OCI-LY7 (cell line): ENCODE results near the gene ZNF700. TPM values are rescaled to one million over a fixed set of nuclear protein-coding genes. Genes with fewer than 3 reads are reported as not detected.

Source experiments
- BruUV-seq: library from RNA; stranded (reverse); fragments of 400-500 nt; replicated peaks from 2 replicates; lab custom pipeline; 2021; lab: Mats Ljungman, UMichigan
- CTCF ChIA-PET: fragments of 300-600 bp; sonication (Branson Sonifier 250); formaldehyde crosslinking; loops from one replicate; lab custom pipeline; 2022; ENCODE audit warnings: antibody characterized with exemption; ENCODE audit not compliant: unreplicated experiment; lab: Charles Lee
- POLR2A ChIA-PET: fragments of 300-600 bp; sonication (Branson Sonifier 250); formaldehyde crosslinking; loops from one replicate; lab custom pipeline; 2022; ENCODE audit warnings: antibody characterized with exemption; lab: Charles Lee
- DNase-seq: peaks from one replicate; pipeline ENCODE4 v3.0.0-alpha.2; 2015; ENCODE audit warnings: low spot score
- H2AFZ ChIP-seq: fragments of 200-600 bp; sonication (generic), shearing (Covaris generic); 2 replicates; pipeline ENCODE4 v1.6.1; 2014; ENCODE audit warnings: mild to moderate bottlenecking, antibody characterized with exemption, low read length, moderate library complexity
- H3K27ac ChIP-seq: fragments of 200-600 bp; sonication (generic); 2 replicates; pipeline ENCODE4 v1.5.1; 2014; ENCODE audit warnings: mixed run types, low read depth, mild to moderate bottlenecking, moderate library complexity, low read length, inconsistent platforms; ENCODE audit not compliant: poor library complexity, severe bottlenecking
- H3K36me3 ChIP-seq: fragments of 200-600 bp; sonication (generic); 2 replicates; pipeline ENCODE4 v1.6.1; 2014; ENCODE audit warnings: mild to moderate bottlenecking, antibody characterized with exemption, low read length, moderate library complexity, mixed read lengths; ENCODE audit not compliant: insufficient read depth
- H3K4me1 ChIP-seq: fragments of 200-600 bp; sonication (generic); 2 replicates; pipeline ENCODE4 v1.5.1; 2014; ENCODE audit warnings: mild to moderate bottlenecking, low read length; ENCODE audit not compliant: insufficient read depth, poor library complexity, severe bottlenecking
- H3K4me2 ChIP-seq: fragments of 200-600 bp; sonication (generic); 2 replicates; pipeline ENCODE4 v1.6.1; 2014; ENCODE audit warnings: mild to moderate bottlenecking, low read length
- H3K4me3 ChIP-seq: fragments of 200-600 bp; sonication (generic); 2 replicates; pipeline ENCODE4 v1.5.1; 2014; ENCODE audit warnings: mild to moderate bottlenecking, low read depth, low read length; ENCODE audit not compliant: poor library complexity, severe bottlenecking
- H3K79me2 ChIP-seq: fragments of 200-600 bp; sonication (generic); 2 replicates; pipeline ENCODE4 v1.6.1; 2016; ENCODE audit warnings: low read depth, mild to moderate bottlenecking, low read length, moderate library complexity, mixed read lengths; ENCODE audit not compliant: insufficient read depth
- H3K9me2 ChIP-seq: fragments of 200-600 bp; sonication (generic); 2 replicates; pipeline ENCODE4 v1.6.1; 2016; ENCODE audit warnings: mild to moderate bottlenecking, low read length, mixed read lengths; ENCODE audit not compliant: insufficient read depth
- H3K9me3 ChIP-seq: fragments of 200-600 bp; sonication (generic); 2 replicates; pipeline ENCODE4 v1.6.1; 2014; ENCODE audit warnings: mild to moderate bottlenecking, mixed run types, low read length, mixed read lengths
- H4K20me1 ChIP-seq: fragments of 200-600 bp; sonication (generic); 2 replicates; pipeline ENCODE4 v1.6.1; 2014; ENCODE audit warnings: mild to moderate bottlenecking, antibody characterized with exemption, low read length, moderate library complexity, mixed read lengths; ENCODE audit not compliant: insufficient read depth
- CTCF ChIP-seq: fragments of 200-600 bp; sonication (generic); conservative IDR thresholded peaks from 2 replicates; pipeline ENCODE4 v1.5.1; 2014; ENCODE audit warnings: mild to moderate bottlenecking, antibody characterized with exemption, low read length, moderate library complexity, mixed read lengths
- EZH2phosphoT487 ChIP-seq: fragments of 200-600 bp; sonication (generic); IDR thresholded peaks from 2 replicates; pipeline ENCODE4 v1.6.1; 2018; ENCODE audit warnings: low read depth, borderline replicate concordance, mild to moderate bottlenecking, mixed run types, antibody characterized with exemption, low read length, moderate library complexity, mixed read lengths
- intact Hi-C: fragments of 100-400 bp; cut with micrococcal nuclease; formaldehyde crosslinking; loops from one replicate; pipeline ENCODE4 v1.10.0; 2022; ENCODE audit not compliant: unreplicated experiment
- small RNA-seq: library from RNA; depleted of rRNA; stranded (forward); fragments of <200 nt; gene quantifications from one replicate; pipeline ENCODE3, GENCODE V24; 2014
- total RNA-seq, 2 experiments: library from RNA; depleted of rRNA in 1 of 2; stranded (reverse); fragments of >200 nt in 1 of 2; shearing (Covaris generic) in 1 of 2; gene quantifications; 2 replicates each; pipeline ENCODE4 v1.2.3, GENCODE V29; 2014 to 2022

The ZNF700 gene
- total RNA-seq, 2 experiments from 2014 or later, result 18.2 to 28.2 TPM

GRCh38 chr19:11995174-11995573, 70.3 kb downstream of the ZNF700 start:
- TF ChIP-seq EZH2phosphoT487, result no peak
- TF ChIP-seq CTCF, result no peak
- CTCF ChIA-PET, result no interaction called here
- no peaks in the 10 kb centered on the region for H3K9me3 ChIP-seq
- no peak overlapping the region for H3K4me2 ChIP-seq
- no peaks in the 10 kb centered on the region for H3K9me2 ChIP-seq
- peaks cover 39% of the 10 kb centered on the region for H3K4me1 ChIP-seq
- H2AFZ ChIP-seq, result no peak overlapping the region
- POLR2A ChIA-PET, result no interaction called here
- no peak overlapping the region for H3K27ac ChIP-seq
- H3K36me3 ChIP-seq, result peaks cover 61% of the 10 kb centered on the region
- no peak overlapping the region for H3K4me3 ChIP-seq
- H4K20me1 ChIP-seq, result no peaks in the 10 kb centered on the region; the same call in 1 of the 2 replicates
- DNase-seq, result no peak
- intact Hi-C loops, result no loop called here
- peaks cover 98% of the 10 kb centered on the region for H3K79me2 ChIP-seq
- BruUV-seq, result no TSS peak

Small RNAs within 50 kb of the gene (small RNA-seq; reads per million reads assigned to genes)
- gene RNA5SP464, result not detected

Other genes starting within 250 kb of the ZNF700 start
- 7.0 and 7.2 TPM in 2 replicates for gene ZNF823, start 186.2 kb upstream of the ZNF700 start, total RNA-seq (2014; rRNA removed; shearing (Covaris generic))
- gene ZNF823, start 186.2 kb upstream of the ZNF700 start, total RNA-seq (2022), result 5.7 and 6.8 TPM in 2 replicates
- gene ZNF441, start 158.1 kb upstream of the ZNF700 start, total RNA-seq (2014; rRNA removed; shearing (Covaris generic)), result 10.8 and 14.5 TPM in 2 replicates
- gene ZNF441, start 158.1 kb upstream of the ZNF700 start, total RNA-seq (2022), result 8.4 and 11.1 TPM in 2 replicates
- gene ZNF491, start 126.6 kb upstream of the ZNF700 start, total RNA-seq (2014; rRNA removed; shearing (Covaris generic)), result 1.2 and 2.0 TPM in 2 replicates
- 6.2 and 7.9 TPM in 2 replicates for gene ZNF491, start 126.6 kb upstream of the ZNF700 start, total RNA-seq (2022)
- 7.5 and 7.9 TPM in 2 replicates for gene ZNF440, start 110.8 kb upstream of the ZNF700 start, total RNA-seq (2014; rRNA removed; shearing (Covaris generic))
- 15.2 and 16.6 TPM in 2 replicates for gene ZNF440, start 110.8 kb upstream of the ZNF700 start, total RNA-seq (2022)
- 38.1 and 40.2 TPM in 2 replicates for gene ZNF439, start 76.4 kb upstream of the ZNF700 start, total RNA-seq (2014; rRNA removed; shearing (Covaris generic))
- gene ZNF439, start 76.4 kb upstream of the ZNF700 start, total RNA-seq (2022), result 33.8 and 45.5 TPM in 2 replicates
- gene ZNF69, start 37.3 kb upstream of the ZNF700 start, total RNA-seq (2014; rRNA removed; shearing (Covaris generic)), result 7.1 and 9.7 TPM in 2 replicates
- gene ZNF69, start 37.3 kb upstream of the ZNF700 start, total RNA-seq (2022), result 13.9 and 15.8 TPM in 2 replicates
- gene ZNF763, start 39.9 kb downstream of the ZNF700 start, total RNA-seq (2014; rRNA removed; shearing (Covaris generic)), result 2.7 and 2.8 TPM in 2 replicates
- gene ZNF763, start 39.9 kb downstream of the ZNF700 start, total RNA-seq (2022), result 6.2 and 7.7 TPM in 2 replicates
- 1.6 and 1.9 TPM in 2 replicates for gene ZNF433, start 110.6 kb downstream of the ZNF700 start, total RNA-seq (2014; rRNA removed; shearing (Covaris generic))
- 0.76 and 0.89 TPM in 2 replicates for gene ZNF433, start 110.6 kb downstream of the ZNF700 start, total RNA-seq (2022)
- 0.72 and 1.0 TPM in 2 replicates for gene ZNF878, start 127.9 kb downstream of the ZNF700 start, total RNA-seq (2014; rRNA removed; shearing (Covaris generic))
- gene ZNF878, start 127.9 kb downstream of the ZNF700 start, total RNA-seq (2022), result 1.0 and 1.5 TPM in 2 replicates
- gene ZNF844, start 139.6 kb downstream of the ZNF700 start, total RNA-seq (2014; rRNA removed; shearing (Covaris generic)), result 5.8 and 6.7 TPM in 2 replicates
- gene ZNF844, start 139.6 kb downstream of the ZNF700 start, total RNA-seq (2022), result 7.7 and 9.3 TPM in 2 replicates
- gene ZNF20, start 215.2 kb downstream of the ZNF700 start, total RNA-seq (2014; rRNA removed; shearing (Covaris generic)), result 6.1 and 8.9 TPM in 2 replicates
- gene ZNF20, start 215.2 kb downstream of the ZNF700 start, total RNA-seq (2022), result 7.1 and 10.0 TPM in 2 replicates
- gene ZNF625, start 231.6 kb downstream of the ZNF700 start, total RNA-seq (2014; rRNA removed; shearing (Covaris generic)), result 7.3 and 7.8 TPM in 2 replicates
- 9.2 and 10.0 TPM in 2 replicates for gene ZNF625, start 231.6 kb downstream of the ZNF700 start, total RNA-seq (2022)
- gene ZNF136, start 238.0 kb downstream of the ZNF700 start, total RNA-seq (2014; rRNA removed; shearing (Covaris generic)), result 12.5 and 13.5 TPM in 2 replicates
- 12.7 and 16.7 TPM in 2 replicates for gene ZNF136, start 238.0 kb downstream of the ZNF700 start, total RNA-seq (2022)